GM18858 (cell line): Measurements from ENCODE around the gene CMTM2.

Experiments
- ATAC-seq: cut with Tn5 transposase; IDR thresholded peaks from one replicate; pipeline ENCODE4 v1.9.1; 2021; ENCODE audit not compliant: unreplicated experiment

The CMTM2 gene

DNA sequence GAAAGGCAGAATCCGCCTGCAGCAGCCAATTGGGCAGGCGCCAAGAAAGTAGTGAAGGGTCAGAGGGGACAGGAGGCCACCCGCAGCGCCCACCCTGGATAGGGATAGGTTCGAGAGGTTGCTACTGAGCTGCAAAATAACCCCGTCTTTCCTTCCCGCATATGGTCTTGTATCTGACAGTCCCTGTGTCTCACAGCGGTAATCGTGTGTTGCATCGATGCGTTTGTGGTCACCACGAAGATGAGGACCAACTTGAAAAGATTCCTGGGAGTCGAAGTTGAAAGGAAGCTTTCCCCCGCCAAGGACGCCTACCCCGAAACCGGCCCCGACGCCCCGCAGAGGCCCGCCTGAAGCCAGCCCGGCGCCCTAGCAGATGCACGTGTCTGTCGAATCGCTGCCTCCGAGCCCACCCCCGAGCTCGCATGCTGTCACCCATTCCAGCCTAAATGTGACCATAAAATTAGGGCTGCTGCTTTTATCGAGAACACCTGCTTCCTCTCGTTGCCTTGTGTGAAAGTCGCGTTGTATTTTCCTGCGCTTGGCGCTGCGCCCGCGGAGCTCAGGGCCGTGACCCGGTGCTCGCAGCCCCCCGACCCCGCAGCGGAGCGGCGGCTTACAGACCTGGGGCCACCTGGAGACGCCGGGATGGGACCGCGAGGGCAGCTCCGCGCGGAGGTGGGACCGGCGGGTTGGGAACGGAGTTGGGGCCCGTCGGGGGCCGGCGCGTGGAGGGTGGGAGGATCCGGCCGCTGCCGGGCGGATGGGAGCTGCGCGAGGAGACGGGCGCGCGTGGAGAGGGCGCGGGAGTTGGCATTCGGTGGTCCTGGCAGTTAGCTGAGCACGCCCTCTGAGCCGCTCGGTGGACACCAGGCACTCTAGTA lies at the start of gene CMTM2:
CMTM2 (plus strand) TSS at position 813 of the 881 bp plus-strand sequence. CDS start 145 bp downstream, outside the sequence.
- no peak for ATAC-seq

GRCh38 chr16:66529475-66529874 lies 49.8 kb upstream of the CMTM2 start:
- ATAC-seq, result no peak

- ATAC-seq, result no peak
Observed at GRCh38 chr16:66534376-66534799, 44.9 kb upstream of the CMTM2 start.

DNA sequence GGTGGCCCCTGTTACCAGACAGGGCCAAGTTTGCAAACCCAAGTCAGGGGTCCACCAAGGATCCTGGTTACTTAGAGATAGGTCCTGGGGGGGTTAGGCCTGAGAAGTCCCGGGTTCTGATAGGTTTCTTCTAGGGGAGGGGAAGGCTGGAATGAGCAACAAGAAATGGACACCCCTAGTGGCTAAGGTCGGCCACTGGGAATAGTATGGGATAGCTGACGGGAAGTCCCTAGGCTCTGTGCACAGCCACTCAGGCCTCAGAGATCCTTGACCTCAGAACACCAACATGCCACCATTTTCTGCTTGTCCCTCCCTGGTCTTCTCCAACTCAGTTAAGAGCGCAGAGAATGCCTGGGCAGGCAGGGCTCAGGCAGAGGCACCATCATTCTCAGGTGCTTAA lies 42.7 kb upstream of the CMTM2 start:
- ATAC-seq, result no peak

DNA sequence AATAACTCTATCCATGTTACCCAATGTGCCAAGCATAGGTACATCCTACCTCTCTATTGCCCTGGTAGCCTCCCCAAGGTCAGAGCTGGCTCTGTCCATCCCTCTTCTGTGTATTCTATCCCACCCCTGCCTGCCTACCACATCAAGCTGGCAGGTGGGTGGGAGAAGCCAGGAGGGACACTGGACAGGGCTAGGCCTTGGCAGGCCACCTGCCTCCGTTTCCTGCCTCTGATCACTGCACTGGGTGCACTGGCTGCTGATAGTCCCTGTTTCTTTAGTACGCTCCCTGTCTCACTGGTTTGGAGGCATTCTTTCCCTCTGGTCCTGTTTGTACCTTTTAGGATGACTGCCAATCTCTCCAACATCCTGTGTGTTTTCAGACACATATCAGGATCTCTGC lies 42.0 kb upstream of the CMTM2 start:
- no peak for ATAC-seq

DNA sequence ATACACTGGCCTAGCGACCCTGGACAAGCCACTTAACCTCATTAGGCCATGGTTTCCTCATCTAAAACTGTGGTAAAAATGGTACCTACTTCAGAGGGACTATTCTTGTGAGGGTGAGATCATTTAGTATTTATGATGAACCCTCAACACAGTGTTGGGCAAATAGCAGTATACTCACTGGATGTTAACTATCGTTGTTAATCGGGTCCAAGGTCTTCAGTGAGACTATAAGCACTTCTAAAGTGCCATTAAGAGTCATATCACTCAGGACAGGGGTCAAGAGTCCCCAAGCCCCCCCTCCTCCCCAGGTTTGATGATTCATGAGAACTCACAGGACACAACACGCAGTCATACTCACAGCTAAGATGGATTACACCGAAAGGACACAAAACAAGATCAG lies 40.4 kb upstream of the CMTM2 start:
- ATAC-seq, result no peak

DNA sequence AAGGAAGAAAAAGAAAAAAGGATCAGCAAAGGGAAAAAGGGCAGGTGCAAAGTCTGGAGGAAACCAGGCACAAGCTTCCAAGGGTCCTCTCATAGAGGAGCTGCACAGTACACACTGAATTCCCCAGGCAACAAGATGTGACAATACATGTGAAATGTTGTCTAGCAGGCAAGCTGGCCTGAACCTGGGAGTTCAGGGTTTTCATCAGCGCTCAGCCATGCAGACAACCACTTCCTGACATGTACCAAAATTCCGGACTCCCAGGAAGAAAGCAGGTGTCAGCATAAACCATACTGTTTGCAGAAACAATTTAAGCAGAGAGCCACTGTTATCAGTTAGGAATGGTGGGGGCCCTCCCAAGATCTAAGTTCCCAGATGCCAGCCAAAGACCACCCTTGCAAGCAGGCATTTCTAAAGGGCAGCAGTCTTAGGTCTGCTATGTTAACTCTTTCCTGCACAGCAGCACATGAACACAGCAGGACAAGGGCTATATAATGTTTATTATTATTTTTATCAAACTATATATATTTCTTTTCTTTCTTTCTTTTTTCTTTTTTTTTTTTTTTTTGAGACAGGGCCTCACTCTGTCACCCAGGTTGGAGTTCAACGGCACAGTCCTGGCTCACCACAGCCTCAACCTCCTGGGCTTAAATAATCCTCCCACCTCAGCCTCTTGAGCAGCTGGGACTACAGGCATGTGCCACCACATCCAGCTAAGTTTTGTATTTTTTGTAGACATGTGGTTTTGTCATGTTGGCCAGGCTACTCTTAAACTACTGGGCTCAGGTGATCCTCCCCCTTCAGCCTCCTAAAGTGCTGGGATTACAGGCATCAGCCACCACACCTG lies 39.4 kb upstream of the CMTM2 start:
- ATAC-seq, result peak; percentile 79

- ATAC-seq, result no peak
Observed at GRCh38 chr16:66541388-66542355, 37.6 kb upstream of the CMTM2 start.

- ATAC-seq, result no peak
Observed at GRCh38 chr16:66542396-66542795, 36.9 kb upstream of the CMTM2 start.

DNA sequence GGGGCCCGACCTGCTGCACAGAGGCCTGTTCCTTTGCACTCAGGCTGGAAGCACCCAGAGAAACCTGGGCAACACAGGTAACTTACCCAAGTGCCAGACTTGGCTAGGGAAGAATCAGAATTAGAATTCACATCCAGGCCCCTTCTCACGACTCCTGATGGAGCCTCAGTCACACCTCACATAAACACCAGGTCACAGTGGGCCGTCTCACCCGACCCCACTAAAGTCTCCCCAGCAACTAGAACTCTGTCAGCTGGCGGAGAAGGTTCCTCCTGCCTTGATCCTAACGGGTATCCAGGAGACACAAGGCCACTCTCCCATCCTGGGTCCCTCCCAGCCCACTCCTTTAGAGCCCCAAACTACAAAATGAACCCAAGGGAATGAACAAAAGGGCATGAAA lies 35.7 kb upstream of the CMTM2 start:
- no peak for ATAC-seq

DNA sequence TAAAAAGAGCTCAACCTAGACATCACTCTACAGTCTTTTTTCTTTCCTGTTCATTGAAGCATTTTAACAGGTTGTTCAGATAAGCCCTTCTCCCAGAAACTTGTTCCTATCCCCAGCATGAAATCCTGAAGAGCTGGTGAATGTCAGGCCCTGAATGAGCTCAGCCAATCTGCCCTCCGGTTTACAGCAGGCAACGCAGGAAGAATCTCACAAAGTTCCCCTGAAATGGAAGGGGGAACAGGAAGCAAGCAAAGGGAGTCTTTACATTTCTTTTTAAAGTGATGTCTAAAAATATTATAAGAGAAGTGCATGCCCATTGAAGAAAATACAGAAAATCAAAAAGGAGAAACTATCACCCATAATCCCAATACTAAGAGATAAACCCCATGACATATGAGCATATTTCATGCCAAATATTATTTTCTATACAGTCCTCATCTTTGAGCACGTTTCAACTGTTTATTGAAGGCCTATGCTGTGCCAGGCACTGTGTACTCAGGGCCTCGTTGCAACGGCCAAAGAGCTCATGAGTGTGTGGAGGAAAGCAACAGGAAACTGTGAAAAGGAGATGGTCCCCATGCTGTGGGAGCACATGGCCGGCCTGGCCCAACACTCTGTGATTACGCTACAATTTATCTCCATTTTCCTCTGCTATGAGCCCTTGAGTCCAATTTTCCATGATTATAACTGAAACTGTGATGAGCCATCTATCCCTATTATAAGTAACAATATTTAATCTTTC lies 35.1 kb upstream of the CMTM2 start:
- ATAC-seq, result no peak

- no peak for ATAC-seq
Observed at GRCh38 chr16:66547101-66547989, 31.9 kb upstream of the CMTM2 start.

GRCh38 chr16:66548068-66548467 lies 31.2 kb upstream of the CMTM2 start:
- no peak for ATAC-seq

DNA sequence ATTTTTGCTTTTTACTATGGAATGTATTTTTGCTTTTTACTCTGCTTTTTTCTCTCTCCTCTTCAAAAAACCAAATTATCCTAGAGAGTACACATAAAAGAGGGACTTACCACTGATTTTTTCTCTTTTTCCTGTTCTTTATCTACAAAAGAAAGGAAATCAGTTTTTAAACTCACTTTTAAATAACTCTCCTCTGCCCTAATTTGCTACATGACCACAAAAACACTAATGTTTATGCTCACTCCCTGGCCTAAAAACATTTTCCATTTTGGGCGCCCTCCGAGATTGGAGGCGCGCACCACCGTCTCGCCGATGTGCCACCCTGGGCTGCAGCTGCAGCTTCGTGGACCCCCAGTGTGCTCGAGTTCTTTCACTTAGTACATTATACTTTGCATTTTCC lies 30.4 kb upstream of the CMTM2 start:
- no peak for ATAC-seq

DNA sequence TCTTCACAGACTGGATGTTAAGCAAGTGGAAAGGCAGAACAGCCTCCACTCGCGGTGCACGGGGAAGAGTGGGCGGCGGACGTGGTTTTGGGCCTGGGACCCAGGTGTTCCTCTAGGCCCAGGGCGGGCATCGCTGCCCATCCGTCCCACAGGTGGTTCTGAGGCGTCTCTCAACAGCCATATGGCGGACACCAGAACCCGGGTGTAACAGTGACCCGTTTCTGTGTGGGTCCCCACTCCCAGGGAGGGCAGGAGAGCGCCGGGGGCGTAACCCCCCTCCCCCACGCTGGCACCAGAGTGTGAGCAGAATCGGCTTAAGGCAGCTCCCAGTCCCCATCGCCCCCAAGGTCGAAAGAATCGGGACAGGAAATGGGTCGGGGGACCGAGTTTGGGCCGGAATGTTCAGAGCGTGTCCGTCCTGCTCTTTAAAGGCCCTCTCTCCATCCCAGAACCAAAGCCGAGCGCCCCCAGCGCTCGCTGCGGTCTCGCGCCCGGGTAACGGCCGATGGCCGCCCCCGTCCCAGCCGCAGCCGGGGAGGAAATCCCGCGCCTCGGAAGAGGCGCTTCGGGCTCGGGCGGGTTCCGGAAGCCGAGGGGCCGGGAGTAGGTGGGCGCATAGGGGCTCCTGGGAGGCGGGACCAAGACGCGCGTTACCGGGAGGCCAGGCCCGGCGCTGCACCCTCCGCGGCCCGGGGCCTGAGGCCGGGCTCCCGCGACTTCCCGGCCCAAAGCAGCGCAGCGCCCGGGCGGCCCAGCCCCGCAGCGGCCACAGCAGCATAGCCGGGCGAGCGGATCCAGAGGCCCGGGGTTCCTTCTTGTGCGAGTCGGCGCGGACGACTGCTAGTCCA lies 29.8 kb upstream of the CMTM2 start, which contains the start of gene TK2:
TK2 (minus strand) TSS at position 839 of the 848 bp plus-strand sequence; CDS start at position 778, 61 bp downstream.
- ATAC-seq, result no peak

GRCh38 chr16:66551348-66551759 lies 27.9 kb upstream of the CMTM2 start:
- ATAC-seq, result no peak

GRCh38 chr16:66551788-66552285 lies 27.4 kb upstream of the CMTM2 start:
- ATAC-seq, result no peak
